LNCAP (cell line): ENCODE measurements around the gene SLIT3.

Experiments used
- CTCF ChIP-seq: fragments of 450-650 bp; IDR thresholded peaks from 2 replicates; pipeline ENCODE4 v1.5.1; 2017; ENCODE audit warnings: mild to moderate bottlenecking

SLIT3 gene

GRCh38 chr5:168612996-168613395 lies 687.9 kb downstream of the SLIT3 start:
- TF ChIP-seq CTCF = no peak

GRCh38 chr5:168612123-168612522 lies 688.8 kb downstream of the SLIT3 start:
- TF ChIP-seq CTCF = no peak
